ENCODE data around the gene ANKRD11. TPM values are rescaled to one million over a fixed set of nuclear protein-coding genes. Genes with fewer than 3 reads are reported as not detected.

Gene ANKRD11
- total RNA-seq, 1 donor from 2014 or later: 209 TPM

GRCh38 chr16:89283449-89283848, 206.9 kb downstream of the ANKRD11 start:
- Mint-ChIP-seq H3K4me3 (ENCODE audit: unreplicated experiment) (no peak overlapping the region), H3K36me3 (ENCODE audit: unreplicated experiment) (peaks cover 15% of the 10 kb centered on the region), H3K27ac (ENCODE audit: unreplicated experiment) (no peak overlapping the region), H3K9me3 (ENCODE audit: unreplicated experiment) (no peaks in the 10 kb centered on the region), H3K4me1 (ENCODE audit: unreplicated experiment) (no peaks in the 10 kb centered on the region), H3K27me3 (ENCODE audit: unreplicated experiment) (no peaks in the 10 kb centered on the region)
- no peak for TF ChIP-seq CTCF (IDR thresholded peaks at IDR 0.05)
- no peak for DNase-seq (ENCODE audit: extremely low spot score, unreplicated experiment)

- Mint-ChIP-seq H3K27me3 (ENCODE audit: unreplicated experiment) (no peaks in the 10 kb centered on the region), H3K4me3 (ENCODE audit: unreplicated experiment) (no peak overlapping the region), H3K27ac (ENCODE audit: unreplicated experiment) (no peak overlapping the region), H3K9me3 (ENCODE audit: unreplicated experiment) (no peaks in the 10 kb centered on the region), H3K4me1 (ENCODE audit: unreplicated experiment) (no peaks in the 10 kb centered on the region), H3K36me3 (ENCODE audit: unreplicated experiment) (peaks cover 15% of the 10 kb centered on the region)
- no peak for DNase-seq (ENCODE audit: extremely low spot score, unreplicated experiment)
- no peak for TF ChIP-seq CTCF (IDR thresholded peaks at IDR 0.05)
Measured at GRCh38 chr16:89282523-89282922, 207.8 kb downstream of the ANKRD11 start.

GRCh38 chr16:89281829-89282228, 208.5 kb downstream of the ANKRD11 start:
- Mint-ChIP-seq H3K36me3 (ENCODE audit: unreplicated experiment) (peaks cover 18% of the 10 kb centered on the region), H3K4me1 (ENCODE audit: unreplicated experiment) (no peaks in the 10 kb centered on the region)

GRCh38 chr16:89281189-89281577, 209.2 kb downstream of the ANKRD11 start:
- DNase-seq (ENCODE audit: extremely low spot score, unreplicated experiment): no peak
- peaks cover 17% of the 10 kb centered on the region for H3K36me3 Mint-ChIP-seq (ENCODE audit: unreplicated experiment)
- H3K27me3 Mint-ChIP-seq (ENCODE audit: unreplicated experiment): no peaks in the 10 kb centered on the region
- no peaks in the 10 kb centered on the region for H3K9me3 Mint-ChIP-seq (ENCODE audit: unreplicated experiment)
- no peak for TF ChIP-seq CTCF (IDR thresholded peaks at IDR 0.05)
- H3K4me3 Mint-ChIP-seq (ENCODE audit: unreplicated experiment): no peak overlapping the region
- H3K27ac Mint-ChIP-seq (ENCODE audit: unreplicated experiment): no peak overlapping the region
- no peaks in the 10 kb centered on the region for H3K4me1 Mint-ChIP-seq (ENCODE audit: unreplicated experiment)

More at GRCh38 chr16:89281829-89282228, 208.5 kb downstream of the ANKRD11 start:
- H3K27ac Mint-ChIP-seq (ENCODE audit: unreplicated experiment): no peak overlapping the region
- H3K9me3 Mint-ChIP-seq (ENCODE audit: unreplicated experiment): no peaks in the 10 kb centered on the region
- H3K27me3 Mint-ChIP-seq (ENCODE audit: unreplicated experiment): no peaks in the 10 kb centered on the region
- TF ChIP-seq CTCF (IDR thresholded peaks at IDR 0.05): no peak
- H3K4me3 Mint-ChIP-seq (ENCODE audit: unreplicated experiment): no peak overlapping the region
- no peak for DNase-seq (ENCODE audit: extremely low spot score, unreplicated experiment)

GRCh38 chr16:89280546-89281188, 209.7 kb downstream of the ANKRD11 start:
- no peak for DNase-seq (ENCODE audit: extremely low spot score, unreplicated experiment)
- TF ChIP-seq CTCF (IDR thresholded peaks at IDR 0.05): no peak
- Mint-ChIP-seq H3K36me3 (ENCODE audit: unreplicated experiment) (peaks cover 16% of the 10 kb centered on the region), H3K27ac (ENCODE audit: unreplicated experiment) (no peak overlapping the region), H3K4me3 (ENCODE audit: unreplicated experiment) (no peak overlapping the region), H3K9me3 (ENCODE audit: unreplicated experiment) (no peaks in the 10 kb centered on the region), H3K4me1 (ENCODE audit: unreplicated experiment) (no peaks in the 10 kb centered on the region), H3K27me3 (ENCODE audit: unreplicated experiment) (no peaks in the 10 kb centered on the region)

All from osteocyte (in vitro differentiated cells).